Eye (tissue), 1 donor: ENCODE data around the gene GSG1L2.

Experiments
- DNase-seq: peaks from one replicate; pipeline ENCODE4 v3.0.0-alpha.2; 2015

Gene GSG1L2

DNA sequence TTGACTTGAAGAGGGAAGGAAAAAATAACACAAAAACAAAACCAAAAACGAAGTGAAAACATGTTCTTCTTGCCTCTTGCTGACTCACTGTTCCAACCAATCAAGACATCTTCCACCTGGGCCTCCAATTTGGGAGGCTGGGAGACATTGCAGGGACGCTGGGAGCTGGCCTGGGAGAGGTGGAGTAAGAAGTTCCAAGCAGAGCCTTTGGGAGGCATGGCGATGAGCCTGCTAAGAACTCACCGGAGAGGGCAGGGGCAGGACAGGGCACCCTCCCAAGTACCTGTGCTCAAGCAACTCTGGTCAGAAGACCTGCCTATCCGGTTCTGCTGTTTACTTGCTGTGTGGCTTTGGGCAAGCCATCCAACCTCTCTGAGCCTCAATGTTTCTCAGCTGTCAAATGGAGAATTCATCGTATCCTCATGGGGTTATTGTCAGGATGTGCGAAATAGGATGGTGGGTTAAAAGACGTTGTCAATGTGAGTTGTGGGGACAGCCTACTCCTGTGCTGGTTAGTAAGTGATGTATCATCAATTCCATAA is 3.0 kb upstream of the GSG1L2 start:
- no peak for DNase-seq

DNA sequence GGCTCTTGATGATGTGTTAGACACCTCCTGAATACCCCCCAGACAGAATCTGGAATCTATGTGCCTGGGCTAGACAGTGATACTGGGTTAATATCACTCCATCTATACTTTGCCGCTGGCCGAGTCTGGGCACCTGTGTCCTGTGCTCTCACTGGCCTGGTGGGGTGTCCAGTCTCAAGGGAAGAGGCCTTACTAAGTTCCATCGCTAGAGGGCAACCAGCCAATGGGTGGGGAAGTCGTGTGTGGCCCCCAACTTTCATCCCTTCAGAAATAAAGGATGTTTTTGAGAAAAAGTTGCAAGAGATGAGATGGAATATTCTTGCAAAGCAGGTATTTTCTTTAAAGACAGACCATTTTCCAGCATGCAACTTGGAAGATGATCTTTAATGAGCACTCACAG is 2.2 kb upstream of the GSG1L2 start:
- no peak for DNase-seq

DNA sequence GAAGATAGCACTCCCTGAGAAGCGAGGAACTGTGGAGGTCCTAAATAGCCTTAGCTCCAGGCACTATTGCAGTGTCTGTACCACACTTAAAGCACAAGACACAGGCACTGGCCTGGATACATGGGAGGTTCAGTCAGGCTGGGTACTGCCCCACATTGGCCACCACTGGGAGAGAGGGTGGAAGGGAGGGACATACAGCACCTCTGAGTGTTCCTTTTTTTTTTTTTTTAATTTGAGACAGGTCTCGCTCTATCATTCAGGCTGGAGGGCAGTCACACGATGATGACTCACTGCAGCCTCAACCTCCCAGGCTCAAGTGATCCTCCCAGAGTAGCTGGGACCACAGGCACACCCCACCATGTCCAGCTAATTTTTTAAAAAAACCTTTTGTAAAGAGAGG is 1.4 kb downstream of the GSG1L2 start:
- DNase-seq: no peak

DNA sequence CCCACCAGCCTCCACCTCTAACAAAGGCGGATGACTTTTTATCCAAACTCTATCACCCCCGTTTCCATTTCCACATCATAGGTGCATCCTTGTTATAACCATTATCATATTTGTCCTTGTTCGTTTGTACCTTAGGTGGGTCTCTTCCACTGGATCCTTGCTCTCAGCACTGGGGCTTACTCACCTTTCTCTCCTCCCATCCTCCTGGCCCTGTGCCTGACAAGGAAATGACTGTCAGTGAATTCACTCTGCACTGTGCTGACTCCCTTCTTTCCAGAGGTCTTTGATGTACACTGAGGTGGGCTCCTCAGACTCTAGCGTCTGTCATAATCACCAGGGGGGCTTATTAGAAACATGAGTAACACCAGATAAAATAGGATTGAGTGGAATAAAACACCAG is 3.1 kb downstream of the GSG1L2 start:
- DNase-seq: no peak

DNA sequence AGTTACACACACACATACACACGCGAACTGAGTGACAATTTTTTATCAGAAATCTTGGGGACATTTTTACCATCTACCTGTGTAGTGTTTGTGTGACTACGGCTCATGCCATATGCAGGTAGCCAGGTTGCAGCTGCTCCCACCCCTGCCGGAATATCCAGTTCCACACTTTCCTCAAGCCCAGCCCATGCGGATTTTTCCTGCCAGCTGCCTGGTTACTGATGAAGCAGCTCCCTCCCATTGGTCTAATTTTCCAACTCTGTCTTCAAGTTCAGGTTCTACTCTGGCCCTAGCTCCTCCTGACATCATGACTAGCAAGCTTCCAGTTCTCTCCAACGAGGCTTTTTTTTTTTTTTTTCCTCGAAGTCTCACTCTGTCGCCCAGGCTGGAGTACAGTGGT is 4.8 kb downstream of the GSG1L2 start:
- peak; percentile 70 for DNase-seq

DNA sequence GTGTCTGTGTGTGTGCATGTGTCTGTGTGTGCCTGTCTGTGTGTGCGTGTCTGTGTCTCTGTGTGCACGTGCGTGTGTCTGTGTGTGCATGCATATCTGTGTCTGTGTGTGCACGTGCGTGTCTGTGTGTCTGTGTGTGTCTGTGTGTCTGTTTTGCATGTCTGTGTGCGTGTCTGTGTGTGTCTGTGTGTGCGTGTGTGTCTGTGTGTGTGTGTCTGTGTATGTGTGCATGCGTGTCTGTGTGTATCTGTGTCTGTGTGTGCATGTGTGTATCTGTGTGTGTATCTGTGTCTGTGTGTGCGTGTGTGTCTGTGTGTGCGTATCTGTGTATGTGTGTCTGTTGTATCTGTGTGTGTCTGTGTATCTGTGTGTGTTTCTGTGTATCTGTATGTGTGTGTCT is 5.4 kb downstream of the GSG1L2 start:
- no peak for DNase-seq

- peak; percentile 5 for DNase-seq
These were observed 7.4 kb downstream of the GSG1L2 start for GRCh38 chr17:9814337-9814945.

GRCh38 chr17:9813166-9813565 is 8.7 kb downstream of the GSG1L2 start:
- peak; percentile 3 for DNase-seq

- DNase-seq: no peak
These were observed 10.3 kb downstream of the GSG1L2 start for GRCh38 chr17:9811537-9811936.

- DNase-seq: no peak
These were observed 10.8 kb downstream of the GSG1L2 start for GRCh38 chr17:9811086-9811485.

DNA sequence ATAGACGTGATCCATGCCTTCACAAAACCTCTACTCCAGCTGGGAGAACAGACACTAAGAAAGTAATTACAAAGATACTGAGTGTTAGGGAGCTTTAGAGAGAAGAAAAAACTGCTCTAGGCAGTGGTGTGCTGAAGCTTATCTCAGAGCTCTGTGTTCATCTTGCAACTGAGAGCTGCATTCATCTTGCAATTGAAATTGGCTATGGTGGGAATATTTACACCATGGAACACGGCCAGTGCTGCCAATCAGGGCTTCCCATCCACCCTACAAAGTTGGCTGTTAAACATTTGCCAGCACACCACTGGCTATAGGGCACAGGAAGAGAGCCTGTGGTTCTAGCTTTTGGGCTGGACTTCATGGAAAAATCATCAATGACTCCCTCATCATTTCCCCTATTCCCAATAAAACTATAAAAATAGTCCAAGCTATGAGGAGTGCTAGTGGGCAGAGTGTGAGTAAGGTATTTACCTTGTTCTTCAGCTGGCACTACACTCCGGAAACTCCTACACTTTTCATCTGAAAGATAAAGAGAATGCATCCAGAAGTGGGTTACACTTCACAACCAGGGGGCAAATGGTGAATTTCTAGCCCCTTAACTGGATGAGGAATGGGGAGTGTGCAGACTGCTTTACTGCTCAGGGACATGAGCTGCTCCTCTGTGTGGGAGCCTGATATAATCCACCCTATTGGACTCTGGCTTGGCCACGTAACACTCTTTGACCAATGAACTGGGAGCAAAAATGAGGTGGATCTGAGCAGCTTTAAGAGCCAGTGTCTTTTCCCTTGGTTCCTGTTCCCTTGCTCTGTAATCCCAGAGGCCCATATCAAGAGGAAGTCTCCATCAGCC is 11.6 kb downstream of the GSG1L2 start:
- no peak for DNase-seq

- no peak for DNase-seq
These were observed 12.5 kb downstream of the GSG1L2 start for GRCh38 chr17:9809409-9809808.

GRCh38 chr17:9806699-9807098 is 15.2 kb downstream of the GSG1L2 start:
- no peak for DNase-seq

- DNase-seq: no peak
These were observed 16.1 kb downstream of the GSG1L2 start for GRCh38 chr17:9805769-9806168.

DNA sequence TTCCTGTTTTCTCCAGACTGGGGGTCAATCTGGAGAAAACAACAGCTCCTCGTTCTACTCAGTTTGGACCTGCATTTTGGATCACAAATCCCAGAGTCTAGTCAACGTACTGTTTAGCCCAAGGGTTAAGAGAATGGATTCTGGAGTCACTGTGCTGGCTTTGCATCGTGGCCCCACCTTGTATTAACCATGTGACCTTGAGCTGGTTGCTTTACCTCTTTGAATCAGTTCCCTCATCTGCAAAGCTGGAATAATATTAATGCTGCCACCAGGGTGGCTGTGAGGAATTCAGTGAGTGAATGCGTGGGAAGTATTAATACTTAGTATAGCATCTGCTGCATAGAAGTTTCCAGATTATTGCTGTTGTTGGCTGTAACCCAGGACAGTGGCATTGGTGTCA is 19.2 kb downstream of the GSG1L2 start:
- DNase-seq: no peak

DNA sequence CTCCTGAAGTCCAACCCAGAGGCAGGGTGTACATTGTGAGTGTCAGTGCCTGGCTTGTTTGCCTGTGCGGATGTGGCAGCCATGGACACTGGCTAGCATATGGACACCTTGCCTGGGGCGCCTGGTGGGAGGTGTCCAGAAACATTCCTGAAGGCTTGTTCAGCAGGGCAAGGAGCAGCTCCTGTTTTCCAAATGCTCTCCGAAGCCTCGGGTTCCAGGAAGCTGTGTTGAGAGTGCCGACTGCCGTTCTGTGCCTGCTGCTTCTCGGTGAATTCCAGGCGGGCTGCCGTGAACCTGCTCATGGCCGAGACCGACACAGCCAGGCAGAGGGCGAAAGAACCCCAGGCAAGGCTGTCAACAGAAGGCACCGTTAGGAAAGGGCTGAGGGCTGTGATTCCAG is 19.6 kb downstream of the GSG1L2 start:
- DNase-seq: no peak

DNA sequence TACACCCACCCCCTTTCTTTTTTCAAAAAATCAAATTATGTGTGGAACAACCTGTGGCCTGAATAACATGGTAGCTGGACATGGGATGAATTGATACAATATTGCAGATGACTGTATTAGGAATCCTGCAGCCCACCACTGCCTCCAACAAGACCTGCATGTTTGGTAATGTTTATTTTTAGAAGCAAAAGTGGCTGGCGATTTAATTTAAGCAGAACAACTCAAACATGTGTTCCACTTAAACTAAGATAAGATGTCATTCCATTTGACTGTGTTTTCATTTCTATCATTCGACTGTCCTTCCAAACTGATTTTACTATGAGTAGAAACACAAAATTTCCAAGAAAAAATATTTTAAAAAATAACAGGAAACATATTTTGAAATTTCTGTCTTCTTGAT is 20.4 kb downstream of the GSG1L2 start:
- no peak for DNase-seq

GRCh38 chr17:9798724-9799123 is 23.2 kb downstream of the GSG1L2 start:
- peak; percentile 10 for DNase-seq

- no peak for DNase-seq
These were observed 23.9 kb downstream of the GSG1L2 start for GRCh38 chr17:9798008-9798407.

GRCh38 chr17:9792181-9792840 is 29.6 kb downstream of the GSG1L2 start:
- no peak for DNase-seq

GRCh38 chr17:9790889-9791876 is 30.7 kb downstream of the GSG1L2 start, which contains the start of gene DHRS7C:
Gene DHRS7C (minus strand): TSS chr17:9791592. CDS start chr17:9791284, 308 bp downstream.
- peak; percentile 20 for DNase-seq

GRCh38 chr17:9790316-9790715 is 31.6 kb downstream of the GSG1L2 start:
- no peak for DNase-seq
